ENCODE measurements around the gene PPP1R26. TPM values are rescaled to one million over a fixed set of nuclear protein-coding genes. Genes with fewer than 3 reads are reported as not detected.

The PPP1R26 gene
- total and polyA plus RNA-seq, 2 of the 13 experiments (the other 11 are each of a cell fraction or from before 2014, with no cell fraction given): 8.6 to 11.6 TPM

- TF ChIP-seq ZBTB3 (CRISPR knock-in tag; IDR thresholded peaks at IDR 0.05; ENCODE audit: borderline replicate concordance, low read depth) (no peak), BRF2 (CRISPR knock-in tag; IDR thresholded peaks at IDR 0.05) (no peak), PAF1 (CRISPR knock-in tag; IDR thresholded peaks at IDR 0.05) (no peak), ZNF724P (CRISPR knock-in tag; IDR thresholded peaks at IDR 0.05; ENCODE audit: borderline replicate concordance) (peak; percentile 20; the same call in 1 of the 2 replicates), SKI (IDR thresholded peaks at IDR 0.05; ENCODE audit: partially characterized antibody) (peak; percentile 54), SOX6 (IDR thresholded peaks at IDR 0.05) (no peak), SOX6 (CRISPR knock-in tag; IDR thresholded peaks at IDR 0.05) (no peak), POLR2A (IDR thresholded peaks at IDR 0.05; ENCODE audit: insufficient read depth in 1 of 2, low read depth in 2 of 2, low read length in 2 of 2) (peak in 1 of 2 experiments; percentile 2; a peak in 2 of 4 replicates), ZNF331 (CRISPR knock-in tag; IDR thresholded peaks at IDR 0.05) (peak; percentile 77), MTA1 (CRISPR knock-in tag; IDR thresholded peaks at IDR 0.05; ENCODE audit: borderline replicate concordance) (no peak), PTBP1 (IDR thresholded peaks at IDR 0.05; ENCODE audit: low read depth, low read length, poor library complexity, severe bottlenecking) (no peak), ZFP62 (CRISPR knock-in tag; IDR thresholded peaks at IDR 0.05) (no peak), MED13 (CRISPR knock-in tag; IDR thresholded peaks at IDR 0.05) (no peak; the same call in 1 of the 2 replicates), PITX1 (CRISPR knock-in tag; IDR thresholded peaks at IDR 0.05) (no peak; the same call in 1 of the 2 replicates), GLI4 (CRISPR knock-in tag; IDR thresholded peaks at IDR 0.05; ENCODE audit: borderline replicate concordance) (no peak; the same call in 1 of the 2 replicates), ZSCAN22 (CRISPR knock-in tag; IDR thresholded peaks at IDR 0.05) (no peak), ZSCAN25 (CRISPR knock-in tag; IDR thresholded peaks at IDR 0.05) (no peak; the same call in 1 of the 2 replicates), ZNF350 (CRISPR knock-in tag; IDR thresholded peaks at IDR 0.05; ENCODE audit: borderline replicate concordance, low read depth) (peak; percentile 18; the same call in 1 of the 2 replicates), ZBED4 (CRISPR knock-in tag; IDR thresholded peaks at IDR 0.05; ENCODE audit: borderline replicate concordance) (no peak), FOXJ3 (CRISPR knock-in tag; IDR thresholded peaks at IDR 0.05; ENCODE audit: borderline replicate concordance) (no peak), ATF4 (CRISPR knock-in tag; IDR thresholded peaks at IDR 0.05) (peak in 1 of 2 experiments; percentile 69; a peak in 2 of 4 replicates), SIX1 (CRISPR knock-in tag; IDR thresholded peaks at IDR 0.05; ENCODE audit: borderline replicate concordance) (no peak), BCL6 (CRISPR knock-in tag; IDR thresholded peaks at IDR 0.05) (peak; percentile 61; the same call in 1 of the 2 replicates), ZNF629 (CRISPR knock-in tag; conservative IDR thresholded peaks at IDR 0.05) (no peak)
- TF ChIP-seq, protein P1, sequence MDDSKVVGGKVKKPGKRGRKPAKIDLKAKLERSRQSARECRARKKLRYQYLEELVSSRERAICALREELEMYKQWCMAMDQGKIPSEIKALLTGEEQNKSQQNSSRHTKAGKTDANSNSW (CRISPR knock-in tag; IDR thresholded peaks at IDR 0.05; ENCODE audit: borderline replicate concordance): no peak
These were observed 21.1 kb downstream of the PPP1R26 start, which contains the start of gene MRPS2 (continued) for GRCh38 chr9:135500525-135501260.

Data from HepG2 (cell line).